ENCODE data around the gene OIT3. TPM values are rescaled to one million over a fixed set of nuclear protein-coding genes. Genes with fewer than 3 reads are reported as not detected.

OIT3 gene
- total and polyA plus RNA-seq, 2 of the 4 experiments (the other 2 are of a cell fraction), result not detected

GRCh38 chr10:72889391-72889831 is 4.1 kb upstream of the OIT3 start:
- POLR2A ChIA-PET (ENCODE audit: unreplicated experiment), result no interaction called here

More at GRCh38 chr10:72889391-72889831, 4.1 kb upstream of the OIT3 start:
- Histone ChIP-seq H3K18ac (ENCODE audit: low read depth, low read length) (no peak overlapping the region), H3K9me1 (ENCODE audit: insufficient read depth, low read length) (0 out of 2 replicates have a peak, but pooled peaks cover 5% of the 10 kb centered on the region), H2AFZ (replicated peaks; ENCODE audit: low read length, poor library complexity) (no peak overlapping the region), H4K20me1 (ENCODE audit: insufficient read depth, low read length) (no peaks in the 10 kb centered on the region), H3K36me3 (ENCODE audit: control insufficient read depth, insufficient read depth, low read length) (peaks cover 3% of the 10 kb centered on the region), H3K4me3 (ENCODE audit: insufficient read depth, low read depth, low read length) (no peak overlapping the region), H3K56ac (ENCODE audit: extremely low read depth, insufficient read depth, low read length) (no peak overlapping the region), H2AK9ac (replicated peaks; ENCODE audit: low read depth, low read length, poor library complexity) (no peak overlapping the region), H3K27ac (ENCODE audit: insufficient read depth, low read length) (no peak overlapping the region), H3K9me3 (ENCODE audit: control insufficient read depth, insufficient read depth, low read length) (no peaks in the 10 kb centered on the region), H3K9ac (ENCODE audit: low read depth, low read length) (no peak overlapping the region), H2BK15ac (ENCODE audit: low read depth, low read length) (no peak overlapping the region), H3K4me1 (ENCODE audit: control insufficient read depth, insufficient read depth, low read length) (no peaks in the 10 kb centered on the region; the same call in 1 of the 2 replicates), H3K4ac (ENCODE audit: low read depth, low read length) (no peak overlapping the region), H3K27me3 (ENCODE audit: control insufficient read depth, insufficient read depth, low read length) (no peaks in the 10 kb centered on the region), H2BK120ac (ENCODE audit: low read depth, low read length) (no peak overlapping the region), H3K4me2 (ENCODE audit: low read depth, low read length) (no peak overlapping the region), H4K91ac (ENCODE audit: insufficient read depth, low read depth, low read length) (no peak overlapping the region), H3K23ac (ENCODE audit: low read depth, low read length) (no peak overlapping the region), H2BK20ac (ENCODE audit: low read depth, low read length) (no peak overlapping the region), H2BK5ac (ENCODE audit: low read depth, low read length, poor library complexity, severe bottlenecking) (no peak overlapping the region), H3K14ac (replicated peaks; ENCODE audit: low read depth, low read length) (no peak overlapping the region), H4K8ac (ENCODE audit: low read depth in 2 of 2, low read length in 2 of 2) (no peak overlapping the region), H2AK5ac (ENCODE audit: low read depth, low read length) (no peak overlapping the region), H3K79me1 (ENCODE audit: low read depth in 1 of 2, low read length in 2 of 2) (no peaks in the 10 kb centered on the region), H4K5ac (ENCODE audit: low read depth, low read length) (no peak overlapping the region)
- ATAC-seq (ENCODE audit: low read depth) (no peak), DNase-seq (peak; percentile 49)
- dilution Hi-C loops (cut with HindIII; ENCODE audit: low sequenced_read_pairs, unreplicated experiment) (no loop called here), in situ Hi-C loops (cut with MboI; ENCODE audit: low sequenced_read_pairs) (no loop called here), intact Hi-C loops (cut with micrococcal nuclease) (no loop called here)
- BruUV-seq (replicated peaks), result no TSS peak
- CTCF ChIA-PET, result no interaction called here
- whole genome bisulfite sequencing, 2 experiments (ENCODE audit: extremely low coverage in 2 of 2, insufficient read length in 1 of 2), result no CpG with 5 or more reads among the region's 6 CpGs
- no peak for TF ChIP-seq USF2 (IDR thresholded peaks at IDR 0.05; ENCODE audit: low read depth, low read length)
- TF ChIP-seq RAD21 (IDR thresholded peaks at IDR 0.05; ENCODE audit: low read length), result no peak
- TF ChIP-seq FOS (IDR thresholded peaks at IDR 0.05; ENCODE audit: low read depth, low read length), result no peak
- no peak for TF ChIP-seq MAFK (IDR thresholded peaks at IDR 0.05; ENCODE audit: low read depth, low read length)
- TF ChIP-seq, protein P1, sequence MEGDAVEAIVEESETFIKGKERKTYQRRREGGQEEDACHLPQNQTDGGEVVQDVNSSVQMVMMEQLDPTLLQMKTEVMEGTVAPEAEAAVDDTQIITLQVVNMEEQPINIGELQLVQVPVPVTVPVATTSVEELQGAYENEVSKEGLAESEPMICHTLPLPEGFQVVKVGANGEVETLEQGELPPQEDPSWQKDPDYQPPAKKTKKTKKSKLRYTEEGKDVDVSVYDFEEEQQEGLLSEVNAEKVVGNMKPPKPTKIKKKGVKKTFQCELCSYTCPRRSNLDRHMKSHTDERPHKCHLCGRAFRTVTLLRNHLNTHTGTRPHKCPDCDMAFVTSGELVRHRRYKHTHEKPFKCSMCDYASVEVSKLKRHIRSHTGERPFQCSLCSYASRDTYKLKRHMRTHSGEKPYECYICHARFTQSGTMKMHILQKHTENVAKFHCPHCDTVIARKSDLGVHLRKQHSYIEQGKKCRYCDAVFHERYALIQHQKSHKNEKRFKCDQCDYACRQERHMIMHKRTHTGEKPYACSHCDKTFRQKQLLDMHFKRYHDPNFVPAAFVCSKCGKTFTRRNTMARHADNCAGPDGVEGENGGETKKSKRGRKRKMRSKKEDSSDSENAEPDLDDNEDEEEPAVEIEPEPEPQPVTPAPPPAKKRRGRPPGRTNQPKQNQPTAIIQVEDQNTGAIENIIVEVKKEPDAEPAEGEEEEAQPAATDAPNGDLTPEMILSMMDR (conservative IDR thresholded peaks at IDR 0.05; ENCODE audit: low read depth, low read length), result no peak
- no peak for TF ChIP-seq RFX5 (IDR thresholded peaks at IDR 0.05; ENCODE audit: low read depth, low read length)
- no peak for TF ChIP-seq CHD1 (IDR thresholded peaks at IDR 0.05; ENCODE audit: low read depth, low read length)
- TF ChIP-seq SMC3 (IDR thresholded peaks at IDR 0.05; ENCODE audit: low read depth, low read length), result no peak
- no peak for TF ChIP-seq MXI1 (IDR thresholded peaks at IDR 0.05; ENCODE audit: borderline replicate concordance, low read depth, low read length)
- no peak for TF ChIP-seq CEBPB (IDR thresholded peaks at IDR 0.05; ENCODE audit: low read depth, low read length)
